ENCODE results near the gene CC2D1B.

DNA sequence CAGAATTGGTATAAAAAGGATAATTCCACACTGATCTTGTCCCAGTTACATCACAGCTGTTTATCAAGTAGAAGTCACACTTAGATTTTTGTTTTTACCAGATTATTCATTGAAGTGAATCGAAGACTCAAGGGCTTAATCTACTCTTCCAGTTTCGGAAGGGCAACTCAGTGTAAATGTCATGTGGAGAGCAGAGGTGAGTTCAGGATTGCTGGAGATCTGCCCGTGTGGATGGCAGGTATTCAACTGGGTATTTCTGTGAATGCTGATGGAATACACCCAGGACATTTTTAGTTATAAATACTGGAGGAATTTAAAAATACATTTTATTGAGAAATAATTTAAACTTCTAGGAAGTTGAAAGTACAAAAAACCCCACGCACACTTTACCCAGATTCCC, 19.4 kb downstream of the CC2D1B start:
- TF ChIP-seq POLR2A (IDR thresholded peaks at IDR 0.05) (no peak), CTCF (IDR thresholded peaks at IDR 0.05) (no peak)
